ENCODE measurements around the gene ZC3HAV1L. TPM values are rescaled to one million over a fixed set of nuclear protein-coding genes. Genes with fewer than 3 reads are reported as not detected.

Gene ZC3HAV1L
- polyA plus RNA-seq, 2 of the 4 experiments (the other 2 are of a cell fraction): 8.8 to 15.6 TPM

- CTCF ChIA-PET: interaction anchor here (1.0 kb wide), 1 partner anchor 37 kb away, joined by 3 read pairs; no protein-coding TSS in a partner anchor
- Histone ChIP-seq H3K4me2 (no peak overlapping the region), H3K4me3 (no peak overlapping the region), H3K4me1 (no peaks in the 10 kb centered on the region), H3K27ac (no peak overlapping the region), H3K9me3 (no peaks in the 10 kb centered on the region)
- WGBS (ENCODE audit: missing lambda C conversion rate): 73% methylated on average over 3 of the region's 3 CpGs
- no peak for DNase-seq (ENCODE audit: low read depth in 1 of 2, low spot score in 1 of 2)
- ATAC-seq: no peak
- FAIRE-seq: no peak
- POLR2A ChIA-PET: no interaction called here
- TF ChIP-seq ESRRA (IDR thresholded peaks at IDR 0.05; ENCODE audit: borderline replicate concordance, low read length) (no peak), HOXB5 (CRISPR knock-in tag; IDR thresholded peaks at IDR 0.05) (no peak), E2F6 (IDR thresholded peaks at IDR 0.05; ENCODE audit: borderline replicate concordance, low read depth) (no peak), TFCP2L1 (CRISPR knock-in tag; IDR thresholded peaks at IDR 0.05) (no peak), ZNF302 (CRISPR knock-in tag; IDR thresholded peaks at IDR 0.05) (no peak), ATOH8 (CRISPR knock-in tag; IDR thresholded peaks at IDR 0.05; ENCODE audit: low read depth) (no peak), HMGXB4 (CRISPR knock-in tag; IDR thresholded peaks at IDR 0.05; ENCODE audit: borderline replicate concordance) (no peak), CBX2 (IDR thresholded peaks at IDR 0.05; ENCODE audit: borderline replicate concordance, low read depth) (no peak), KDM1A (IDR thresholded peaks at IDR 0.05; ENCODE audit: low read depth) (no peak), SMC3 (IDR thresholded peaks at IDR 0.05) (no peak), PBX3 (IDR thresholded peaks at IDR 0.05) (no peak), HEYL (CRISPR knock-in tag; IDR thresholded peaks at IDR 0.05) (no peak), KDM5A (IDR thresholded peaks at IDR 0.05) (no peak), CHD4 (IDR thresholded peaks at IDR 0.05; ENCODE audit: borderline replicate concordance) (no peak)
Measured at GRCh38 chr7:138999414-138999813, 36.4 kb downstream of the ZC3HAV1L start.

GRCh38 chr7:138992052-138992531, 43.8 kb downstream of the ZC3HAV1L start:
- WGBS (ENCODE audit: missing lambda C conversion rate): 64% methylated on average over 8 of the region's 8 CpGs
- Histone ChIP-seq H3K4me2 (no peak overlapping the region), H3K4me1 (no peaks in the 10 kb centered on the region), H3K27ac (no peak overlapping the region), H3K9me3 (peaks cover 14% of the 10 kb centered on the region; the same call in 2 of the 3 replicates), H3K4me3 (no peak overlapping the region)
- no peak for FAIRE-seq
- DNase-seq (ENCODE audit: low read depth in 1 of 2, low spot score in 1 of 2): no peak
- POLR2A ChIA-PET: no interaction called here
- CTCF ChIA-PET: interaction anchor here (1.8 kb wide), 1 partner anchor 106 kb away, joined by 5 read pairs; no protein-coding TSS in a partner anchor
- ATAC-seq: no peak
- TF ChIP-seq RAD21 (conservative IDR thresholded peaks at IDR 0.05 in 1 of 2, IDR thresholded peaks at IDR 0.05 in 1 of 2) (no peak), MAZ (IDR thresholded peaks at IDR 0.05; ENCODE audit: borderline replicate concordance, low read depth, low read length) (no peak), REST (IDR thresholded peaks at IDR 0.05) (no peak), FOSB (CRISPR knock-in tag; IDR thresholded peaks at IDR 0.05) (no peak), HOXB13 (CRISPR knock-in tag; IDR thresholded peaks at IDR 0.05; ENCODE audit: low read depth) (no peak), NR3C1 (IDR thresholded peaks at IDR 0.05) (no peak), E2F6 (IDR thresholded peaks at IDR 0.05; ENCODE audit: borderline replicate concordance, low read depth) (no peak), TP53 (CRISPR knock-in tag; IDR thresholded peaks at IDR 0.05) (no peak), BHLHE40 (IDR thresholded peaks at IDR 0.05; ENCODE audit: low read depth, low read length) (no peak), ZSCAN20 (CRISPR knock-in tag; IDR thresholded peaks at IDR 0.05) (no peak), MYC (IDR thresholded peaks at IDR 0.05; ENCODE audit: borderline replicate concordance, low read length) (no peak), EHMT2 (IDR thresholded peaks at IDR 0.05; ENCODE audit: low read depth) (no peak), HDAC2 (IDR thresholded peaks at IDR 0.05) (no peak)
